ENCODE data around the gene HRH1.

The HRH1 gene

DNA sequence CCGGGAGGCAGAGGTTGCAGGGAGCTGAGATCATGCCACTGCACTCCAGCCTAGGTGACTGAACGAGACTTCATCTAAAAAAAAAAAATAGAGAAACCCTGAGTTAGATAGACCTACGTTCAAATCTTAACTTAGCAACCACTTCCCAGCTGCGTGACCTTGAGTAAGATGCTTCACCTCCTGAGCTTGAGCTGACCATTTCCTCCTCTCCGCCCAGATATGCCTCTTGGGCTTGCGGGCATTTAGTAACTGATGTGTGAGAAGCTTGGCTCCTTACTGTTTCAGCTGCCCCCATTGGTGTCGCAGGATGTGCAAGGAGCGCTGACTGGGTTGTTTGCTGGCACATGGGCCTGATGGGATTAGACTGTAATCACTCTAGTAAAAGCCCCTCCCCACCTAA lies 91.0 kb downstream of the HRH1 start:
- TF ChIP-seq, protein P1, sequence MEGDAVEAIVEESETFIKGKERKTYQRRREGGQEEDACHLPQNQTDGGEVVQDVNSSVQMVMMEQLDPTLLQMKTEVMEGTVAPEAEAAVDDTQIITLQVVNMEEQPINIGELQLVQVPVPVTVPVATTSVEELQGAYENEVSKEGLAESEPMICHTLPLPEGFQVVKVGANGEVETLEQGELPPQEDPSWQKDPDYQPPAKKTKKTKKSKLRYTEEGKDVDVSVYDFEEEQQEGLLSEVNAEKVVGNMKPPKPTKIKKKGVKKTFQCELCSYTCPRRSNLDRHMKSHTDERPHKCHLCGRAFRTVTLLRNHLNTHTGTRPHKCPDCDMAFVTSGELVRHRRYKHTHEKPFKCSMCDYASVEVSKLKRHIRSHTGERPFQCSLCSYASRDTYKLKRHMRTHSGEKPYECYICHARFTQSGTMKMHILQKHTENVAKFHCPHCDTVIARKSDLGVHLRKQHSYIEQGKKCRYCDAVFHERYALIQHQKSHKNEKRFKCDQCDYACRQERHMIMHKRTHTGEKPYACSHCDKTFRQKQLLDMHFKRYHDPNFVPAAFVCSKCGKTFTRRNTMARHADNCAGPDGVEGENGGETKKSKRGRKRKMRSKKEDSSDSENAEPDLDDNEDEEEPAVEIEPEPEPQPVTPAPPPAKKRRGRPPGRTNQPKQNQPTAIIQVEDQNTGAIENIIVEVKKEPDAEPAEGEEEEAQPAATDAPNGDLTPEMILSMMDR (IDR thresholded peaks at IDR 0.05): no peak
- TF ChIP-seq ZFX (IDR thresholded peaks at IDR 0.05; ENCODE audit: borderline replicate concordance): no peak
- no peak overlapping the region for H3K27ac ChIP-seq

GRCh38 chr3:11245827-11246662 lies 91.8 kb downstream of the HRH1 start:
- no peak overlapping the region for H3K27ac ChIP-seq

DNA sequence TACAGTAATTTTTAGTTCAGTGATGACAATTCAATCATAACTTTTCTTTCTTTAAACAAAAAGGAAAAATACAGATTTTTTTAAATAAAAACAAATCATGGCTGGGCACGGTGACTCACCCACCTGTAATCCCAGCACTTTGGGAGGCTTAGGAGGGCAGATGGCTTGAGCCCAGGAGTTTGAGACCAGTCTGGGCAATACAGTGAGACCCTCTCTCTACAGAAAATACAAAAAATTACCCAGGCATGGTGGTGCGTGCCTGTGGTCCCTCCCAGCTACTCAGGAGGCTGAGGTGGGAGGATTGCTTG lies 92.3 kb downstream of the HRH1 start:
- H3K27ac ChIP-seq: no peak overlapping the region
- TF ChIP-seq ZFX (IDR thresholded peaks at IDR 0.05; ENCODE audit: borderline replicate concordance): no peak
- TF ChIP-seq, protein P1 (IDR thresholded peaks at IDR 0.05): no peak

More at GRCh38 chr3:11245827-11246662, 91.8 kb downstream of the HRH1 start:
- no peak for TF ChIP-seq ZFX (IDR thresholded peaks at IDR 0.05; ENCODE audit: borderline replicate concordance)
- TF ChIP-seq, protein P1 (IDR thresholded peaks at IDR 0.05): no peak

DNA sequence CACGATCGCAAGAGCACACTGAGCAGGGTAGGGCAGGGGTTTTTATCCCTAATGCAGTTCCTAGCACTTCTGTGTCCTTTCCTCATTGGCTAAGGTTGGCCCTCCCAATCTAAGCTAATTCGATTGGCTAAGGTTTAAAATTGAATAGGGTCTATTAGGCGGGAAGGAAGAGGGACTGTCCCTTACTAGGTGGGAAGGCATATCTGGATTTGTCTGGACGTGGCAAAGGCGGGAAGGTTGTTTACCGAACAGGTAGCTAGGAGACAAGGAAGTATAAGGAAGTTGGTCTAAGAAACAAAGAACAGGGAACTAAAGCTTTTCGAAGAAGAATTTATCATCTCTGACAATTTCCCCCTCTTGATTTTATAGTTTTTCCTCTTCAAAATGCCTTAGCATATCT lies 93.1 kb downstream of the HRH1 start:
- H3K27ac ChIP-seq: no peak overlapping the region
- TF ChIP-seq, protein P1 (IDR thresholded peaks at IDR 0.05): no peak
- TF ChIP-seq ZFX (IDR thresholded peaks at IDR 0.05; ENCODE audit: borderline replicate concordance): no peak

GRCh38 chr3:11248596-11248995 lies 94.3 kb downstream of the HRH1 start:
- H3K27ac ChIP-seq: no peak overlapping the region
- no peak for TF ChIP-seq ZFX (IDR thresholded peaks at IDR 0.05; ENCODE audit: borderline replicate concordance)

GRCh38 chr3:11250902-11251806 lies 96.9 kb downstream of the HRH1 start:
- TF ChIP-seq, protein P1 (IDR thresholded peaks at IDR 0.05): no peak
- TF ChIP-seq ZFX (IDR thresholded peaks at IDR 0.05; ENCODE audit: borderline replicate concordance): no peak
- no peak overlapping the region for H3K27ac ChIP-seq

DNA sequence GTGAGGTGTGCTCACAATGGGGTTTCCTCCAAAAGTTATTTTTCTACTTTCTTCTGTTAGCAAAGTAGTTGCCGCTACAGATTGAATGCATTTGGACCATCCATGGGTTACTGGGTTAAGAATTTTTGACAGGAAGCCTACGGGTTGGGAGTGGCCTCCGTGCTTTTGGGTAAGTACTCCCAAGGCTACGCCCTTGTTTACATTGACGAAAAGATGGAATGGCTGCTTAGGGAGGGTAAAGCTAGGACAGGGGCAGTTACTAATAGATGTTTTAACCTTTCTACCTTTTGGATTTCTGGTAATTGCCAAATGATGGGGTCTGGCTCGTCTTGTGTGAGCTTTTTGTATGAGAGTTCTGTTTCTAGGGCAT lies 97.5 kb downstream of the HRH1 start:
- TF ChIP-seq, protein P1 (IDR thresholded peaks at IDR 0.05): no peak
- no peak for TF ChIP-seq ZFX (IDR thresholded peaks at IDR 0.05; ENCODE audit: borderline replicate concordance)
- H3K27ac ChIP-seq: no peak overlapping the region
